NT2/D1 (cell line): ENCODE data around the gene ZNF569.
"Not testable (repeated sequence)": the region's sequence is repeated elsewhere in the genome, so short reads cannot be mapped to it uniquely, and the experiment has no call there.

ENCODE experiments used
- DNase-seq: peaks from one replicate; pipeline ENCODE4 v3.0.0-alpha.2; 2011; ENCODE audit warnings: low read depth, low spot score
- H3K27me3 ChIP-seq: 2 replicates; pipeline ENCODE4 v1.6.0; 2011; ENCODE audit warnings: mild to moderate bottlenecking; ENCODE audit not compliant: insufficient read length, insufficient read depth
- H3K36me3 ChIP-seq: 2 replicates; pipeline ENCODE4 v1.6.1; 2011; ENCODE audit warnings: mild to moderate bottlenecking, low read length, mixed read lengths; ENCODE audit not compliant: insufficient read depth, insufficient read length
- H3K4me1 ChIP-seq: 2 replicates; pipeline ENCODE4 v1.5.1; 2011; ENCODE audit not compliant: insufficient read depth, insufficient read length
- H3K4me3 ChIP-seq: 2 replicates; pipeline ENCODE4 v1.5.1; 2011; ENCODE audit warnings: low read depth; ENCODE audit not compliant: insufficient read length
- H3K9ac ChIP-seq: 2 replicates; pipeline ENCODE4 v1.6.0; 2011; ENCODE audit warnings: low read depth; ENCODE audit not compliant: insufficient read length
- H3K9me3 ChIP-seq: 2 replicates; pipeline ENCODE4 v1.5.1; 2011; ENCODE audit warnings: mild to moderate bottlenecking, low read length; ENCODE audit not compliant: insufficient read depth
- SUZ12 ChIP-seq: IDR thresholded peaks from 2 replicates; pipeline ENCODE4 v1.6.1; 2011; ENCODE audit not compliant: insufficient read length, insufficient read depth; ENCODE audit errors: extremely low read depth
- YY1 ChIP-seq: IDR thresholded peaks from 2 replicates; pipeline ENCODE4 v1.6.1; 2011; ENCODE audit not compliant: insufficient read length, insufficient read depth
- ZNF274 ChIP-seq: IDR thresholded peaks from 2 replicates; pipeline ENCODE4 v1.6.1; 2011; ENCODE audit warnings: mild to moderate bottlenecking, low read depth, low read length

Gene ZNF569

DNA sequence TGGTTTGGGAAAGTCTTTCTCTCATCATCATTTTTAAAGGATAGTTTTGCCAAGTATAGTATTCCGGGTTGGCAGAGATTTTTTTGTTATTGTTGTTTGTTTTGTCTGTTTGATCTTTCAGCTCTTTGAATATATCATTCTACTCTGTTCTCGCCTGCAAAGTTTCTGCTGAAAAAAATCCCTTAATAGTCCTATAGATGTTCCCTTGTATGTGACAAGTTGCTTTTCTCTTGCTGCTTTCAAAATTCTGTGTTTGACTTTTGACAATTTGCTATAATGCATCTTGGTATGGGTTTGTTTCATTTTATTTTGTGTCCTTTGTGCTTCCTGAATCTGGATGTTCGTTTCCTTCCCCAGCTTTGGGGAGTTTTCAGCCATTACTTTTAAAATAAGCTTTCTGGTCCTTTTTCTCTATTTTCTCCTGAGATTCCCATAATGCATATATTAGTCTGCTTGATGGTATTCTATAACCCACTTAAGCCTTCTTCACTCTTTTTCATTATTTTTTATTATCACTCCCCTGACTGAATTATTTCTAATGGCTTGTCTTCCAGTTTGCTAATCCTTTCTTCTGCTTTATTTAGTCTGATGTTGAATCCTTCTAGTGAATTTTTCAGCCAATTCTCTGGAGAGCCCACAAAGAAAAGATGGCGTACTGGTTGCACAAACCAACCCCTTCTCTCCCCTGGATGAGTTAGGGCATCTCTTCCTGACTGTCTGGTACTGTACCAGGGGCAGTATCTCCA, 14.6 kb downstream of the ZNF569 start:
- Histone ChIP-seq H3K4me3 (no peak overlapping the region), H3K4me1 (no peaks in the 10 kb centered on the region), H3K9ac (no peak overlapping the region), H3K36me3 (peaks cover 24% of the 10 kb centered on the region), H3K9me3 (peaks cover 69% of the 10 kb centered on the region), H3K27me3 (no peaks in the 10 kb centered on the region)
- DNase-seq = no peak
- TF ChIP-seq SUZ12 = no peak
- no peak for TF ChIP-seq ZNF274
- TF ChIP-seq YY1 = no peak

- Histone ChIP-seq H3K9ac (no peak overlapping the region), H3K9me3 (peaks cover 96% of the 10 kb centered on the region), H3K4me1 (no peaks in the 10 kb centered on the region), H3K27me3 (no peaks in the 10 kb centered on the region), H3K4me3 (no peak overlapping the region), H3K36me3 (peaks cover 13% of the 10 kb centered on the region)
- TF ChIP-seq ZNF274 = peak; percentile 88
- no peak for TF ChIP-seq YY1
- no peak for DNase-seq
Measured at GRCh38 chr19:37413313-37414084, 53.7 kb downstream of the ZNF569 start.

- Histone ChIP-seq H3K4me3 (no peak overlapping the region), H3K9me3 (peaks cover 97% of the 10 kb centered on the region), H3K9ac (no peak overlapping the region), H3K4me1 (no peaks in the 10 kb centered on the region), H3K36me3 (peaks cover 13% of the 10 kb centered on the region), H3K27me3 (no peaks in the 10 kb centered on the region)
- TF ChIP-seq ZNF274 (no peak), SUZ12 (no peak), YY1 (no peak)
- DNase-seq = no peak
Measured at GRCh38 chr19:37412700-37413099, 54.5 kb downstream of the ZNF569 start.

DNA sequence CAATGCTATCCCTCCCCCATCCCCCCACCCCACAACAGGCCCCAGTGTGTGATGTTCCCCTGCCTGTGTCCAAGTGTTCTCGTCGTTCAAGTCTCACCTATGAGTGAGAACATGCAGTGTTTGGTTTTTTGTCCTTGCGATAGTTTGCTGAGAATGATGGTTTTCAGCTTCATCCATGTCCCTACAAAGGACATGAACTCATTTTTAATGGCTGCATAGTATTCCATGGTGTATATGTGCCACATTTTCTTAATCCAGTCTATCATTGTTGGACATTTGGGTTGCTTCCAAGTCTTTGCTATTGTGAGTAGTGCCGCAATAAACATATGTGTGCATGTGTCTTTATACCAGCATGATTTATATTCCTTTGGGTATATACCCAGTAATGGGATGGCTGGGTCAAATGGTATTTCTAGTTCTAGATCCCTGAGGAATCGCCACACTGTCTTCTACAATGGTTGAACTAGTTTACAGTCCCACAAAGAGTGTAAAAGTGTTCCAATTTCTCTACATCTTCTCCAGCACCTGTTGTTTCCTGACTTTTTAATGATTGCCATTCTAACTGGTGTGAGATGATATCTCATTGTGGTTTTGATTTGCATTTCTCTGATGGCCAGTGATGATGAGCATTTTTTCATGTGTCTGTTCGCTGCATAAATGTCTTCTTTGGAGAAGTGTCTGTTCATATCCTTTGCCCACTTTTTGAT, 61.0 kb downstream of the ZNF569 start:
- H3K4me3 ChIP-seq, H3K36me3 ChIP-seq, H3K9ac ChIP-seq, DNase-seq, H3K4me1 ChIP-seq, H3K27me3 ChIP-seq: not testable (repeated sequence)
- peaks cover 55% of the 10 kb centered on the region for H3K9me3 ChIP-seq

DNA sequence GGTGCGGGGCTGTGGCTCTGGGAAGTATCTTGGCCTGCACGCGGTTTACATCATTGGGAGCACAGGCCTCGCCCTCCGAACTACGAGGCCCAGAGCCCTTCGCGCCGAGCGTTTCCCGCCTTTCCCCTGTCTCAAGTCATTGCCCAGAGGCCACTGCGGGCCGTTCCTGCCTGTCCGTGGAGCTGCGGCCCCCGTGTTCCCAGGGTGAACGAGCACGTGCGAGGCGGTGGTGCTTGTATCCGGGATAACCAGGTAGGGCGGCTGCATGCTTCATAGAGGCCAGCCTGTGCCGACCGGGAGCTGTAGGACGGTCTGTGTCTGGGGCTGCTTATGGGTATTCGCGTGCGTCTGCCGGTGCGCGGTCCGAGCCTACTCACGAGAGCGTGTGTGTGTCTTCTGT, 63.8 kb downstream of the ZNF569 start:
- H3K9ac ChIP-seq = no peak overlapping the region
- no peak for DNase-seq

GRCh38 chr19:37401078-37401477, 66.2 kb downstream of the ZNF569 start:
- no peak overlapping the region for H3K9ac ChIP-seq
- H3K9me3 ChIP-seq = peaks cover 29% of the 10 kb centered on the region
- no peaks in the 10 kb centered on the region for H3K27me3 ChIP-seq
- no peaks in the 10 kb centered on the region for H3K4me1 ChIP-seq
- DNase-seq = no peak
- H3K4me3 ChIP-seq = no peak overlapping the region
- TF ChIP-seq ZNF274 (no peak), YY1 (no peak), SUZ12 (no peak)
- H3K36me3 ChIP-seq = no peaks in the 10 kb centered on the region

More for the DNA sequence above, 63.8 kb downstream of the ZNF569 start:
- TF ChIP-seq YY1 = no peak
- no peak for TF ChIP-seq ZNF274
- TF ChIP-seq SUZ12 = no peak
- no peaks in the 10 kb centered on the region for H3K36me3 ChIP-seq
- no peaks in the 10 kb centered on the region for H3K27me3 ChIP-seq
- H3K4me1 ChIP-seq = no peaks in the 10 kb centered on the region
- no peak overlapping the region for H3K4me3 ChIP-seq
- H3K9me3 ChIP-seq = peaks cover 36% of the 10 kb centered on the region

DNA sequence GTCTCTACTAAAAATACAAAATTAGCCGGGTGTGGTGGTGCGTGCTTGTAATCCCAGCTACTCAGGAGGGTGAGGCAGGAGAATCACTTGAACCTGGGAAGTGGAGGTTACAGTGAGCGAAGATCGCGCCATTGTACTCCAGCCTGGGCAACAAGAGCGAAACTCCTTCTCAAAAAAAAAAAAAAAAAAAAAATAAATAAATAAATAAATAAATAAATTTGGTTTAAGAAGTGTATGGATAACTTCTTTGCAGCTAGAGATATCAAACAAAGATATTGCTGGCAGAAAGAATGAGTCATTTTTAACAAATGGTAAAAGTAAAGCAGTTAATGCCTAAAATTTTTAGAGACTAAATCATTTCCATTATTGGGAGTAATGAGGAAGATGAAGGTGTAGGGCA, 75.8 kb downstream of the ZNF569 start:
- H3K36me3 ChIP-seq = peaks cover 23% of the 10 kb centered on the region
- not testable (repeated sequence) for H3K4me1 ChIP-seq, H3K27me3 ChIP-seq, DNase-seq, H3K9ac ChIP-seq, H3K4me3 ChIP-seq
- H3K9me3 ChIP-seq = peaks cover 44% of the 10 kb centered on the region
